Loucy (cell line): Measurements from ENCODE around the gene TRAF6.
"Not testable (repeated sequence)": the region's sequence is repeated elsewhere in the genome, so short reads cannot be mapped to it uniquely, and the experiment has no call there.

Experiments
- H2AFZ ChIP-seq: fragments of 200-600 bp; sonication (generic); 2 replicates; pipeline ENCODE4 v1.6.0; 2016; ENCODE audit warnings: antibody characterized with exemption, mild to moderate bottlenecking, low read length, moderate library complexity
- H3F3A ChIP-seq: fragments of 200-600 bp; 2 replicates; pipeline ENCODE4 v1.6.0; 2016; ENCODE audit warnings: antibody characterized with exemption, low read depth, mild to moderate bottlenecking
- H3K27me3 ChIP-seq: fragments of 200-600 bp; sonication (generic); 2 replicates; pipeline ENCODE4 v1.6.1; 2014; ENCODE audit warnings: low read length, mild to moderate bottlenecking; ENCODE audit not compliant: insufficient read depth, poor library complexity, severe bottlenecking
- H3K36me3 ChIP-seq: fragments of 200-600 bp; sonication (generic); 2 replicates; pipeline ENCODE4 v1.6.1; 2016; ENCODE audit warnings: low read length; ENCODE audit not compliant: insufficient read depth
- H3K4me1 ChIP-seq: fragments of 200-600 bp; sonication (generic); 2 replicates; pipeline ENCODE4 v1.5.1; 2014; ENCODE audit warnings: low read length, mild to moderate bottlenecking; ENCODE audit not compliant: insufficient read depth, poor library complexity, severe bottlenecking
- H3K4me2 ChIP-seq: fragments of 200-600 bp; sonication (generic); 2 replicates; pipeline ENCODE4 v1.6.0; 2014; ENCODE audit warnings: antibody characterized with exemption, low read length, low read depth, mild to moderate bottlenecking; ENCODE audit not compliant: poor library complexity, severe bottlenecking
- H3K4me3 ChIP-seq: fragments of 200-600 bp; sonication (generic); 2 replicates; pipeline ENCODE4 v1.5.1; 2014; ENCODE audit warnings: low read length, mild to moderate bottlenecking, mixed read lengths; ENCODE audit not compliant: poor library complexity, severe bottlenecking
- H3K79me2 ChIP-seq: fragments of 200-600 bp; sonication (generic); 2 replicates; pipeline ENCODE4 v1.6.1; 2014; ENCODE audit warnings: low read length; ENCODE audit not compliant: insufficient read depth
- H3K9ac ChIP-seq: fragments of 200-600 bp; sonication (generic); 2 replicates; pipeline ENCODE4 v1.6.0; 2014; ENCODE audit warnings: mild to moderate bottlenecking, low read depth, low read length, moderate library complexity; ENCODE audit not compliant: poor library complexity, severe bottlenecking
- H3K9me2 ChIP-seq: fragments of 200-600 bp; sonication (generic); replicated peaks from 2 replicates; pipeline ENCODE4 v1.6.1; 2016; ENCODE audit warnings: low read depth, low read length, mixed read lengths
- H3K9me3 ChIP-seq: fragments of 200-600 bp; sonication (generic); 2 replicates; pipeline ENCODE4 v1.6.1; 2014; ENCODE audit warnings: mild to moderate bottlenecking, antibody characterized with exemption, low read length, low read depth; ENCODE audit not compliant: insufficient read depth
- H4K20me1 ChIP-seq: fragments of 200-600 bp; sonication (generic); 2 replicates; pipeline ENCODE4 v1.6.0; 2014; ENCODE audit warnings: antibody characterized with exemption, low read length, mild to moderate bottlenecking; ENCODE audit not compliant: insufficient read depth, poor library complexity, severe bottlenecking
- EZH2phosphoT487 ChIP-seq: fragments of 200-600 bp; IDR thresholded peaks from 2 replicates; pipeline ENCODE4 v1.6.1; 2018; ENCODE audit warnings: antibody characterized with exemption, mild to moderate bottlenecking, moderate library complexity, borderline replicate concordance
- TF ChIP-seq, protein P1 (sequence below): fragments of 200-600 bp; sonication (generic); conservative IDR thresholded peaks from 2 replicates; pipeline ENCODE4 v1.5.1; 2014; ENCODE audit warnings: mild to moderate bottlenecking, antibody characterized with exemption, low read length

The TRAF6 gene

DNA sequence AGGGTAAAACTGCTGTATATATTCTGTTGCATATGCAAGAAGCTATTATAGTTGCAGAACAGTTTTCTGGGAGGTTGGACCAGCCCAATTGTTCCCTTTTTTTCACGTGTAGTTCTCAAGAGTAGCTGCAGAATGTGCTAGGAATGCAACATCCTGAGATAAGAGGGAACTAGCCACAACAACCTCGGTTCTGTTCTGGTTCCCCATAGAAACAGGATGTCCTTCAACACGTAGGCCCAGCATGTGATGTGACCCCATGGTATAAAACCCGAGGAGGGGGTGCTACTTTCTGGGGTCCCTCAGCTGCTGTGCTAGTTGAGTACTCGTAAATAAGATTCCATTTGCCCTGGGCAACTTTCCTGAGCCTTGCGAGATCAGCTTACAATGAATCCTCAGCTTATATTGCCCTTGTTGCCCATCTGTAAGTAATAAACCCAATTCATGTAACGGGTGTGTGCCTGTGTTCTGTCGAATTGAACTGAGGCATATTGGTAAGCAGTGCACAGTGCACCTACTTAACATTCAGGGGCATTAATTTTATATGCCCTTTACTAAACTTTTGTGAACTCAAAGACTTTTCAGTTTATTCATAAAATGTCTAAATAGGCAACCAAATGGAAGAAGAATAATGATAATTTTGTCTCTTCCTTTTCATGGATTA lies 23.0 kb upstream of the TRAF6 start:
- Histone ChIP-seq H3K79me2 (no peaks in the 10 kb centered on the region), H4K20me1 (no peaks in the 10 kb centered on the region), H3K4me1 (peaks cover 14% of the 10 kb centered on the region), H3K27me3 (no peaks in the 10 kb centered on the region), H3F3A (no peaks in the 10 kb centered on the region), H3K9me2 (no peaks in the 10 kb centered on the region), H3K4me2 (no peak overlapping the region), H3K36me3 (no peaks in the 10 kb centered on the region), H3K4me3 (no peak overlapping the region), H2AFZ (peak overlapping the region; percentile 13; the same call in 1 of the 2 replicates), H3K9me3 (no peaks in the 10 kb centered on the region), H3K9ac (no peak overlapping the region)
- TF ChIP-seq, protein P1, sequence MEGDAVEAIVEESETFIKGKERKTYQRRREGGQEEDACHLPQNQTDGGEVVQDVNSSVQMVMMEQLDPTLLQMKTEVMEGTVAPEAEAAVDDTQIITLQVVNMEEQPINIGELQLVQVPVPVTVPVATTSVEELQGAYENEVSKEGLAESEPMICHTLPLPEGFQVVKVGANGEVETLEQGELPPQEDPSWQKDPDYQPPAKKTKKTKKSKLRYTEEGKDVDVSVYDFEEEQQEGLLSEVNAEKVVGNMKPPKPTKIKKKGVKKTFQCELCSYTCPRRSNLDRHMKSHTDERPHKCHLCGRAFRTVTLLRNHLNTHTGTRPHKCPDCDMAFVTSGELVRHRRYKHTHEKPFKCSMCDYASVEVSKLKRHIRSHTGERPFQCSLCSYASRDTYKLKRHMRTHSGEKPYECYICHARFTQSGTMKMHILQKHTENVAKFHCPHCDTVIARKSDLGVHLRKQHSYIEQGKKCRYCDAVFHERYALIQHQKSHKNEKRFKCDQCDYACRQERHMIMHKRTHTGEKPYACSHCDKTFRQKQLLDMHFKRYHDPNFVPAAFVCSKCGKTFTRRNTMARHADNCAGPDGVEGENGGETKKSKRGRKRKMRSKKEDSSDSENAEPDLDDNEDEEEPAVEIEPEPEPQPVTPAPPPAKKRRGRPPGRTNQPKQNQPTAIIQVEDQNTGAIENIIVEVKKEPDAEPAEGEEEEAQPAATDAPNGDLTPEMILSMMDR = no peak
- no peak for TF ChIP-seq EZH2phosphoT487

DNA sequence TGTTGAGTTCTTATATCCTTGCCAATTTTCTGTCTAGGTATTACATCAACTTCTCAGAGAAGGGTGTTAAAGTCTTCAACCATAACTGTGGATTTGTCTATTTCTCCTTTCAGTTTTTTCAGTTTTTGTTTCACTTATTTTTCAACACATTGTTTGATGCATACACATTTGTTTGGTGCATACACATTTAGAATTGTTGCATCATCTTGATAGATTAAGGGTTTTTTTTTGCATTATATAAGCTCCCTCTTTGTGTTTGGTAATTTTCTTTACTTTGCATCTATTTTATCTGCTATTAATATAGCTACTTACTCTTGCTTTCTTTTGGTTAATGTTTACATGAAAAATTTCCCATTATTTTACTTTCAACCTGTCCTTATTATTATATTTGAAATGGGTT lies 20.8 kb upstream of the TRAF6 start:
- Histone ChIP-seq H2AFZ (0 out of 2 replicates have a peak overlapping the region, but pooled peaks have one; percentile 3), H3K9ac (no peak overlapping the region), H4K20me1 (no peaks in the 10 kb centered on the region), H3K4me1 (peaks cover 9% of the 10 kb centered on the region), H3K36me3 (no peaks in the 10 kb centered on the region), H3K4me3 (no peak overlapping the region), H3K4me2 (no peak overlapping the region), H3K9me3 (no peaks in the 10 kb centered on the region), H3K9me2 (no peaks in the 10 kb centered on the region), H3K27me3 (no peaks in the 10 kb centered on the region), H3F3A (no peaks in the 10 kb centered on the region), H3K79me2 (no peaks in the 10 kb centered on the region)
- TF ChIP-seq, protein P1 = no peak
- TF ChIP-seq EZH2phosphoT487 = no peak

GRCh38 chr11:36513965-36514364 lies 3.9 kb upstream of the TRAF6 start:
- Histone ChIP-seq H3K9me3 (peaks cover 4% of the 10 kb centered on the region; the same call in 1 of the 2 replicates), H2AFZ (no peak overlapping the region), H3K4me3 (no peak overlapping the region), H3K36me3 (no peaks in the 10 kb centered on the region), H3K4me1 (peaks cover 13% of the 10 kb centered on the region), H3K9me2 (no peaks in the 10 kb centered on the region), H3K4me2 (no peak overlapping the region), H3K27me3 (no peaks in the 10 kb centered on the region), H4K20me1 (peaks cover 8% of the 10 kb centered on the region), H3K9ac (no peak overlapping the region), H3K79me2 (peaks cover 9% of the 10 kb centered on the region), H3F3A (no peaks in the 10 kb centered on the region)
- TF ChIP-seq EZH2phosphoT487 = no peak

- Histone ChIP-seq H3K27me3 (no peaks in the 10 kb centered on the region), H3K4me1 (peaks cover 24% of the 10 kb centered on the region), H3K4me3 (no peak overlapping the region), H2AFZ (peak overlapping the region; percentile 23; the same call in 1 of the 2 replicates), H3K36me3 (no peaks in the 10 kb centered on the region), H3K9me2 (no peaks in the 10 kb centered on the region), H4K20me1 (peaks cover 16% of the 10 kb centered on the region), H3K4me2 (no peak overlapping the region), H3F3A (0 out of 2 replicates have a peak, but pooled peaks cover 5% of the 10 kb centered on the region), H3K9ac (no peak overlapping the region), H3K9me3 (peaks cover 4% of the 10 kb centered on the region; the same call in 1 of the 2 replicates), H3K79me2 (peaks cover 22% of the 10 kb centered on the region)
- TF ChIP-seq, protein P1 = no peak
- TF ChIP-seq EZH2phosphoT487 = no peak
Measured at GRCh38 chr11:36512016-36512415, 1.9 kb upstream of the TRAF6 start.

DNA sequence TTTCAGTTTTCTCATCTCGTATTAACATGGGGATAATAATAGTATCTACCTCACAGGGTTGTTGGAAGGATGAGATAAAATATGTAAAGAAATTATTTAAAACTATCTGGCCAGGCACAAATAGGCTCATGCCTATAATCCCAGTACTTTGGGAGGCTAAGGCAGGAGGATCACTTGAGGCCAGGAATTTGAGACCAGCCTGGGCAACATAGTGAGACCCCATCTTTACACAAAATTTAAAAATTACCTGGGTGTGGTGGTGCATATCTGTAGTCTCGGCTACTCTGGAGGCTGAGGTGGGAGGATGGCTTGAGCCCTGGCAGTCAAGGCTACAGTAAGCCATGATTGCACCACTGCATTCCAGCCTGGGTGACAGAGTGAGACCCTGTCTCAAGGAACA lies 990 bp upstream of the TRAF6 start:
- Histone ChIP-seq H3K4me3 (peak overlapping the region; percentile 80), H2AFZ (peak overlapping the region; percentile 97; the same call in 1 of the 2 replicates), H3K9ac (peak overlapping the region; percentile 13)

More for the DNA sequence above, 990 bp upstream of the TRAF6 start:
- not testable (repeated sequence) for H3K9me3 ChIP-seq, H3F3A ChIP-seq, H3K27me3 ChIP-seq, H3K9me2 ChIP-seq, H3K36me3 ChIP-seq
- peak overlapping the region; percentile 79 for H3K4me2 ChIP-seq
- peaks cover 24% of the 10 kb centered on the region for H4K20me1 ChIP-seq
- H3K79me2 ChIP-seq = peaks cover 29% of the 10 kb centered on the region
- peaks cover 31% of the 10 kb centered on the region for H3K4me1 ChIP-seq
